Neural cell (in vitro differentiated cells): Measurements from ENCODE around the gene WDR74. TPM values are rescaled to one million over a fixed set of nuclear protein-coding genes. Genes with fewer than 3 reads are reported as not detected.

Experiments
- H2AFZ ChIP-seq: fragments of 200-600, 300-800 bp; sonication (generic), shearing (Covaris generic); 2 replicates; pipeline ENCODE4 v1.6.0; 2014; ENCODE audit warnings: low read depth, mild to moderate bottlenecking, antibody characterized with exemption, low read length, moderate library complexity
- H3F3A ChIP-seq: fragments of 200-600 bp; shearing (Covaris generic); 2 replicates; pipeline ENCODE4 v1.6.1; 2016; ENCODE audit warnings: mild to moderate bottlenecking, moderate library complexity, mixed read lengths, antibody characterized with exemption, low read length; ENCODE audit not compliant: insufficient read depth, poor library complexity, severe bottlenecking
- H3K27ac ChIP-seq: fragments of 200-600, 300-800 bp; sonication (generic), shearing (Covaris generic); 2 replicates; pipeline ENCODE4 v1.5.1; 2014; ENCODE audit warnings: mild to moderate bottlenecking, low read length, moderate library complexity
- H3K27me3 ChIP-seq: fragments of 300-800, 200-600 bp; sonication (generic), shearing (Covaris generic); 2 replicates; pipeline ENCODE4 v1.6.0; 2014; ENCODE audit warnings: mild to moderate bottlenecking, low read depth, low read length, moderate library complexity; ENCODE audit not compliant: insufficient read depth
- H3K36me3 ChIP-seq: fragments of 300-800, 200-600 bp; sonication (generic), shearing (Covaris generic); 2 replicates; pipeline ENCODE4 v1.5.1; 2014; ENCODE audit warnings: mild to moderate bottlenecking, antibody characterized with exemption, low read length, moderate library complexity; ENCODE audit not compliant: insufficient read depth
- H3K4me2 ChIP-seq: fragments of 300-800, 200-600 bp; sonication (generic), shearing (Covaris generic); 2 replicates; pipeline ENCODE4 v1.6.0; 2014; ENCODE audit warnings: mild to moderate bottlenecking, low read length
- H3K4me3 ChIP-seq: fragments of 300-800, 200-600 bp; sonication (generic), shearing (Covaris generic); 2 replicates; pipeline ENCODE4 v1.5.1; 2014; ENCODE audit warnings: mild to moderate bottlenecking, low read length, moderate library complexity
- H3K79me2 ChIP-seq: fragments of 200-600 bp; shearing (Covaris generic); replicated peaks from 2 replicates; pipeline ENCODE4 v1.6.0; 2014; ENCODE audit warnings: mild to moderate bottlenecking, low read length, moderate library complexity; ENCODE audit not compliant: insufficient read depth
- H3K9ac ChIP-seq: fragments of 300-800, 200-600 bp; sonication (generic), shearing (Covaris generic); 2 replicates; pipeline ENCODE4 v1.6.1; 2016; ENCODE audit warnings: mild to moderate bottlenecking, low read length, mixed read lengths
- H3K9me2 ChIP-seq: fragments of 200-600 bp; shearing (Covaris generic); 2 replicates; pipeline ENCODE4 v1.6.1; 2016; ENCODE audit warnings: mild to moderate bottlenecking, low read length, mixed read lengths; ENCODE audit not compliant: insufficient read depth
- H3K9me3 ChIP-seq: fragments of 200-600, 300-800 bp; sonication (generic), shearing (Covaris generic); 2 replicates; pipeline ENCODE4 v1.6.1; 2016; ENCODE audit warnings: mild to moderate bottlenecking, mixed run types, low read length, moderate library complexity, mixed read lengths
- H4K20me1 ChIP-seq: fragments of 200-600 bp; shearing (Covaris generic); 2 replicates; pipeline ENCODE4 v1.6.1; 2016; ENCODE audit warnings: mild to moderate bottlenecking, mixed run types; ENCODE audit not compliant: insufficient read depth
- EP300 ChIP-seq: fragments of 450-650 bp; conservative IDR thresholded peaks from 2 replicates; pipeline ENCODE4 v1.6.1; 2014; ENCODE audit warnings: antibody characterized with exemption, mild to moderate bottlenecking, moderate library complexity; ENCODE audit not compliant: poor library complexity, severe bottlenecking
- EZH2 ChIP-seq: fragments of 200-600, 300-800 bp; shearing (Covaris generic), sonication (generic); IDR thresholded peaks from 2 replicates; pipeline ENCODE4 v1.6.1; 2014; ENCODE audit warnings: antibody characterized with exemption, low read length, borderline replicate concordance, mild to moderate bottlenecking; ENCODE audit not compliant: insufficient read depth, poor library complexity, severe bottlenecking
- MXI1 ChIP-seq: fragments of 450-650 bp; conservative IDR thresholded peaks from 2 replicates; pipeline ENCODE4 v1.6.1; 2014; ENCODE audit warnings: antibody characterized with exemption, mild to moderate bottlenecking; ENCODE audit not compliant: poor library complexity, severe bottlenecking
- POLR2AphosphoS5 ChIP-seq: IDR thresholded peaks from 2 replicates; pipeline ENCODE4 v1.6.1; 2012
- RAD21 ChIP-seq: fragments of 450-650 bp; conservative IDR thresholded peaks from 2 replicates; pipeline ENCODE4 v1.6.1; 2014; ENCODE audit warnings: antibody characterized with exemption, mild to moderate bottlenecking, moderate library complexity
- SMC3 ChIP-seq: fragments of 450-650 bp; conservative IDR thresholded peaks from 2 replicates; pipeline ENCODE4 v1.6.1; 2014; ENCODE audit warnings: antibody characterized with exemption, mild to moderate bottlenecking, moderate library complexity; ENCODE audit not compliant: poor library complexity
- TAF1 ChIP-seq: IDR thresholded peaks from 2 replicates; pipeline ENCODE4 v1.6.1; 2012; ENCODE audit warnings: low read depth
- polyA plus RNA-seq: library from polyadenylated mRNA; depleted of rRNA; stranded (reverse); fragments of >200 nt; gene quantifications from 2 replicates; pipeline ENCODE4 v1.2.3, GENCODE V29; 2014
- TF ChIP-seq, protein P1 (sequence below): fragments of 450-650 bp; IDR thresholded peaks from 2 replicates; pipeline ENCODE4 v1.5.1; 2014; ENCODE audit warnings: antibody characterized with exemption, mild to moderate bottlenecking, moderate library complexity; ENCODE audit not compliant: poor library complexity, severe bottlenecking
- TF ChIP-seq, protein P2 (sequence below): IDR thresholded peaks from 2 replicates; pipeline ENCODE4 v1.6.1; 2012; ENCODE audit warnings: borderline replicate concordance

The WDR74 gene
- polyA plus RNA-seq, 1 donor from 2014 or later = 50.4 TPM

- Histone ChIP-seq H3K79me2 (peaks cover 23% of the 10 kb centered on the region), H3K4me3 (peak within 1 kb of the TSS; percentile 89), H3K27me3 (no peaks in the 10 kb centered on the region), H2AFZ (peak within 1 kb of the TSS; percentile 79), H4K20me1 (peaks cover 6% of the 10 kb centered on the region), H3K27ac (peak within 1 kb of the TSS; percentile 89), H3K36me3 (no peaks in the 10 kb centered on the region), H3F3A (no peaks in the 10 kb centered on the region), H3K9me2 (no peaks in the 10 kb centered on the region), H3K9ac (peak within 1 kb of the TSS; percentile 84), H3K4me2 (peak within 1 kb of the TSS; percentile 98), H3K9me3 (no peaks in the 10 kb centered on the region)
- peak; percentile 51 for TF ChIP-seq SMC3
- TF ChIP-seq, protein P1, sequence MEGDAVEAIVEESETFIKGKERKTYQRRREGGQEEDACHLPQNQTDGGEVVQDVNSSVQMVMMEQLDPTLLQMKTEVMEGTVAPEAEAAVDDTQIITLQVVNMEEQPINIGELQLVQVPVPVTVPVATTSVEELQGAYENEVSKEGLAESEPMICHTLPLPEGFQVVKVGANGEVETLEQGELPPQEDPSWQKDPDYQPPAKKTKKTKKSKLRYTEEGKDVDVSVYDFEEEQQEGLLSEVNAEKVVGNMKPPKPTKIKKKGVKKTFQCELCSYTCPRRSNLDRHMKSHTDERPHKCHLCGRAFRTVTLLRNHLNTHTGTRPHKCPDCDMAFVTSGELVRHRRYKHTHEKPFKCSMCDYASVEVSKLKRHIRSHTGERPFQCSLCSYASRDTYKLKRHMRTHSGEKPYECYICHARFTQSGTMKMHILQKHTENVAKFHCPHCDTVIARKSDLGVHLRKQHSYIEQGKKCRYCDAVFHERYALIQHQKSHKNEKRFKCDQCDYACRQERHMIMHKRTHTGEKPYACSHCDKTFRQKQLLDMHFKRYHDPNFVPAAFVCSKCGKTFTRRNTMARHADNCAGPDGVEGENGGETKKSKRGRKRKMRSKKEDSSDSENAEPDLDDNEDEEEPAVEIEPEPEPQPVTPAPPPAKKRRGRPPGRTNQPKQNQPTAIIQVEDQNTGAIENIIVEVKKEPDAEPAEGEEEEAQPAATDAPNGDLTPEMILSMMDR = peak; percentile 63
- TF ChIP-seq RAD21 = peak; percentile 30
- TF ChIP-seq, protein P2, sequence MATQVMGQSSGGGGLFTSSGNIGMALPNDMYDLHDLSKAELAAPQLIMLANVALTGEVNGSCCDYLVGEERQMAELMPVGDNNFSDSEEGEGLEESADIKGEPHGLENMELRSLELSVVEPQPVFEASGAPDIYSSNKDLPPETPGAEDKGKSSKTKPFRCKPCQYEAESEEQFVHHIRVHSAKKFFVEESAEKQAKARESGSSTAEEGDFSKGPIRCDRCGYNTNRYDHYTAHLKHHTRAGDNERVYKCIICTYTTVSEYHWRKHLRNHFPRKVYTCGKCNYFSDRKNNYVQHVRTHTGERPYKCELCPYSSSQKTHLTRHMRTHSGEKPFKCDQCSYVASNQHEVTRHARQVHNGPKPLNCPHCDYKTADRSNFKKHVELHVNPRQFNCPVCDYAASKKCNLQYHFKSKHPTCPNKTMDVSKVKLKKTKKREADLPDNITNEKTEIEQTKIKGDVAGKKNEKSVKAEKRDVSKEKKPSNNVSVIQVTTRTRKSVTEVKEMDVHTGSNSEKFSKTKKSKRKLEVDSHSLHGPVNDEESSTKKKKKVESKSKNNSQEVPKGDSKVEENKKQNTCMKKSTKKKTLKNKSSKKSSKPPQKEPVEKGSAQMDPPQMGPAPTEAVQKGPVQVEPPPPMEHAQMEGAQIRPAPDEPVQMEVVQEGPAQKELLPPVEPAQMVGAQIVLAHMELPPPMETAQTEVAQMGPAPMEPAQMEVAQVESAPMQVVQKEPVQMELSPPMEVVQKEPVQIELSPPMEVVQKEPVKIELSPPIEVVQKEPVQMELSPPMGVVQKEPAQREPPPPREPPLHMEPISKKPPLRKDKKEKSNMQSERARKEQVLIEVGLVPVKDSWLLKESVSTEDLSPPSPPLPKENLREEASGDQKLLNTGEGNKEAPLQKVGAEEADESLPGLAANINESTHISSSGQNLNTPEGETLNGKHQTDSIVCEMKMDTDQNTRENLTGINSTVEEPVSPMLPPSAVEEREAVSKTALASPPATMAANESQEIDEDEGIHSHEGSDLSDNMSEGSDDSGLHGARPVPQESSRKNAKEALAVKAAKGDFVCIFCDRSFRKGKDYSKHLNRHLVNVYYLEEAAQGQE = peak; percentile 77
- TF ChIP-seq EP300 = peak; percentile 50
- no peak for TF ChIP-seq EZH2
- TF ChIP-seq POLR2AphosphoS5 = peak; percentile 99
- peak; percentile 96 for TF ChIP-seq TAF1
- TF ChIP-seq MXI1 = peak; percentile 92
Observed at GRCh38 chr11:62805076-62805892, 34.1 kb downstream of the WDR74 start, which contains the start of gene NXF1. Gene NXF1 (minus strand): TSS chr11:62805440. CDS start chr11:62805356, 84 bp downstream.

DNA sequence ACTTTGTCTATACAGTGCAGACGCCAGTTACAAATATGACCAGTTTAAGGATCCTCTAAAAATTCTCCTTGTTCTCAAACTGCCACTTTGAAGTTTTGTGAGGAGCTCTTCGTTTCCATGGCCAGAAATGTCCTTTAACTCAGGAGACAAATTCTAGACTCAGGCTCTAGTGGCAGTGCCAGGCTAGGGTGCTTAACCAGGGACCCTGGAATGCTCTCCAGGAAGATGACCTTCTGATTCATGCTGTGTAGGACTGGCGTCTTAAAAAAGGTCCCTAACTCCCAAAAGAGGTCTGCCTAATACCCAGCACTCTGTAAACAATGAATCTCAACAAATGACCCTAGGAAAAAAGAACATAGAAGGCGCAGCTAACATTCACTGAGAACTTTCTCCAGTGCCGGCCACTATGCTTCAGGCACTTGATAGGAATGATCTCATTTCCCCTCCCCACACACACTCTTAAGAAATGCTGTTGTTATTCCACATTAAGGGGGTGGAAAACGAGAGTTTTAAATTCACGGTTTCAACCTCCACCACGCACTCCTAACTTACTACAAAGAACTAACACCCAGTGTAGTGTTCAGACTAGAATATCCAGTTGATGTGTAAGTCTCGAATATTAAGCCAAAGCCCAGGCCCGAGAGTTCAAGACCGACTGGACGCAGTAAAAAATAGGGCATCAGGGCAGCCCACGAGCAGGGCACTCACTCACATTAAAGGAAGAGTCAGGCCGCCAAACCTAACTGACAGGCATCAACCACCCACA is 34.9 kb downstream of the WDR74 start:
- H3K27ac ChIP-seq = peak overlapping the region; percentile 89
- peaks cover 6% of the 10 kb centered on the region for H4K20me1 ChIP-seq
- peak overlapping the region; percentile 91 for H3K4me2 ChIP-seq
- H3K9me3 ChIP-seq = no peaks in the 10 kb centered on the region
- H2AFZ ChIP-seq = no peak overlapping the region
- TF ChIP-seq, protein P1 = no peak
- TF ChIP-seq, protein P2 = no peak
- TF ChIP-seq POLR2AphosphoS5 (no peak), MXI1 (no peak), TAF1 (no peak)
- H3K79me2 ChIP-seq = peaks cover 23% of the 10 kb centered on the region
- no peaks in the 10 kb centered on the region for H3K36me3 ChIP-seq
- H3K9me2 ChIP-seq = no peaks in the 10 kb centered on the region
- peak overlapping the region; percentile 84 for H3K9ac ChIP-seq
- peak overlapping the region; percentile 89 for H3K4me3 ChIP-seq
- no peaks in the 10 kb centered on the region for H3F3A ChIP-seq
- H3K27me3 ChIP-seq = no peaks in the 10 kb centered on the region
